SJCRH30 (cell line): ENCODE results near the gene ORMDL3. TPM values are rescaled to one million over a fixed set of nuclear protein-coding genes. Genes with fewer than 3 reads are reported as not detected.
"Not testable (repeated sequence)": the region's sequence is repeated elsewhere in the genome, so short reads cannot be mapped to it uniquely, and the experiment has no call there.

Experiments used
- DNase-seq, 2 experiments: peaks; one replicate each; pipeline ENCODE4 v3.0.0-alpha.2; 2015 to 2020
- H3K27ac ChIP-seq: fragments of 250-450 bp; sonication (Bioruptor Pico); 2 replicates; pipeline ENCODE4 v1.5.1; 2020; ENCODE audit warnings: mild to moderate bottlenecking, moderate library complexity
- H3K27me3 ChIP-seq: fragments of 250-450 bp; sonication (Bioruptor Pico); 2 replicates; pipeline ENCODE4 v1.5.1; 2020; ENCODE audit warnings: mild to moderate bottlenecking, moderate library complexity
- H3K36me3 ChIP-seq: fragments of 250-450 bp; sonication (Bioruptor Pico); 2 replicates; pipeline ENCODE4 v1.5.1; 2020; ENCODE audit warnings: mild to moderate bottlenecking, moderate library complexity
- H3K4me1 ChIP-seq: fragments of 250-450 bp; sonication (Bioruptor Pico); 2 replicates; pipeline ENCODE4 v1.5.1; 2020; ENCODE audit warnings: mild to moderate bottlenecking, moderate library complexity
- H3K4me3 ChIP-seq: fragments of 250-450 bp; sonication (Bioruptor Pico); 2 replicates; pipeline ENCODE4 v1.5.1; 2020; ENCODE audit warnings: mild to moderate bottlenecking, moderate library complexity
- H3K9me3 ChIP-seq: fragments of 250-450 bp; sonication (Bioruptor Pico); replicated peaks from 2 replicates; pipeline ENCODE4 v1.5.1; 2020; ENCODE audit warnings: mild to moderate bottlenecking, moderate library complexity
- total RNA-seq: library from RNA; depleted of rRNA; stranded (reverse); fragments of >200 nt; shearing (Covaris generic); gene quantifications from 2 replicates; pipeline ENCODE4 v1.2.3, GENCODE V29; 2014; rRNA removed

ORMDL3 gene
- total RNA-seq, 1 experiment from 2014 or later = 27.8 TPM

DNA sequence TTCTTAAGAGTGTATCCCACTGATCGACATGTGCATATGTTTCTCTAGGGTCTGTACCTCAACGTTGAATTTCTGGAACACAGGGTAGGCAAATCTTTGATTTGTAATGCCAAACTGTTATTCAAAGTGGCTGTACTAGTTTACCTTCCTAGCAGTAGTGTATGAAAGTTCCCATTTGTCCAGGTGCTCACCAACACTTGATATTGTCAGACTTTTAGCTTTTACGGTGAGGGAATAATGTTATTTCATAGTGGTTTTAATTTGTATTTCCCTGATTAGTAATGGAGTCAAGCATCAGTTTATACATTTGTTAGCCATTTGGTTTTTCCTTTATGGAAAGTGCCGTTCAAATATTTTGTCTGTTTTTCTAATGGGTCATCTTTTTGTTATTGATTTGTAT lies 29.3 kb downstream of the ORMDL3 start:
- Histone ChIP-seq H3K27ac (no peak overlapping the region), H3K4me1 (no peaks in the 10 kb centered on the region), H3K36me3 (no peaks in the 10 kb centered on the region), H3K4me3 (no peak overlapping the region), H3K9me3 (no peaks in the 10 kb centered on the region), H3K27me3 (no peaks in the 10 kb centered on the region)
- DNase-seq = no peak

- no peaks in the 10 kb centered on the region for H3K36me3 ChIP-seq
- no peak for DNase-seq
- no peak overlapping the region for H3K4me3 ChIP-seq
- H3K9me3 ChIP-seq = no peaks in the 10 kb centered on the region
- peaks cover 4% of the 10 kb centered on the region; the same call in 1 of the 2 replicates for H3K27me3 ChIP-seq
- no peaks in the 10 kb centered on the region for H3K4me1 ChIP-seq
- no peak overlapping the region for H3K27ac ChIP-seq
Measured at GRCh38 chr17:39894681-39895376, 32.6 kb downstream of the ORMDL3 start.

GRCh38 chr17:39889200-39889599 lies 38.2 kb downstream of the ORMDL3 start:
- DNase-seq = no peak
- Histone ChIP-seq H3K36me3 (no peaks in the 10 kb centered on the region), H3K27me3 (peaks cover 4% of the 10 kb centered on the region; the same call in 1 of the 2 replicates), H3K4me3 (no peak overlapping the region), H3K4me1 (no peaks in the 10 kb centered on the region), H3K9me3 (no peaks in the 10 kb centered on the region), H3K27ac (no peak overlapping the region)

DNA sequence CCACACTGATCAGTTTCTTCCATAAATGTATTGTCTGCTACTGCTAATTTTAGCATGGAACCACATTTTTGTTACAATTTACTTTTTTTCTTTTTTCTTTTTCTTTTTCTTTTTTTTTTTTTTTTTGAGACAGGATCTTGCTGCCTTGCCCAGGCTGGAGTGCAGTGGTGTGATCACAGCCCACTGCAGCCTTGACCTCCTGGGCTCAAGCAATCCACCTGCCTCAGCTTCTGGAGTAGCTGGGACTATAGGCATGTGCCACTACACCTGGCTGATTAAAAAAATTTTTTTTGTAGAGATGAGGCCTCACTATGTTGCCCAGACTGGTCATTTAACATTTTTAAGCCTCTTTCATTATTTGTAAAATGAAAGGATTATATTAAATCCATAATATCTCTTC lies 40.3 kb downstream of the ORMDL3 start:
- Histone ChIP-seq H3K4me1 (no peaks in the 10 kb centered on the region), H3K36me3 (no peaks in the 10 kb centered on the region), H3K9me3 (no peaks in the 10 kb centered on the region), H3K27me3 (peaks cover 7% of the 10 kb centered on the region; the same call in 1 of the 2 replicates), H3K4me3 (no peak overlapping the region), H3K27ac (no peak overlapping the region)
- no peak for DNase-seq

GRCh38 chr17:39886102-39886501 lies 41.3 kb downstream of the ORMDL3 start:
- H3K27ac ChIP-seq, DNase-seq, H3K9me3 ChIP-seq: not testable (repeated sequence)

GRCh38 chr17:39872751-39873150 lies 54.6 kb downstream of the ORMDL3 start:
- Histone ChIP-seq H3K36me3 (no peaks in the 10 kb centered on the region), H3K4me3 (no peak overlapping the region), H3K27me3 (peaks cover 4% of the 10 kb centered on the region; the same call in 1 of the 2 replicates), H3K27ac (no peak overlapping the region), H3K9me3 (no peaks in the 10 kb centered on the region), H3K4me1 (no peaks in the 10 kb centered on the region)
- no peak for DNase-seq

More at GRCh38 chr17:39886102-39886501, 41.3 kb downstream of the ORMDL3 start:
- H3K4me1 ChIP-seq, H3K27me3 ChIP-seq, H3K4me3 ChIP-seq, H3K36me3 ChIP-seq: not testable (repeated sequence)

GRCh38 chr17:39871801-39872200 lies 55.6 kb downstream of the ORMDL3 start:
- Histone ChIP-seq H3K27ac (no peak overlapping the region), H3K4me1 (no peaks in the 10 kb centered on the region), H3K9me3 (no peaks in the 10 kb centered on the region), H3K4me3 (no peak overlapping the region), H3K36me3 (no peaks in the 10 kb centered on the region), H3K27me3 (peaks cover 4% of the 10 kb centered on the region; the same call in 1 of the 2 replicates)
- DNase-seq = no peak

Other genes with a start within 250 kb of the ORMDL3 start
- 1.9 and 3.1 TPM in 2 replicates for gene PGAP3, start 239.5 kb downstream of the ORMDL3 start, total RNA-seq
- 8.7 and 9.1 TPM in 2 replicates for gene ERBB2, start 227.5 kb downstream of the ORMDL3 start, total RNA-seq
- gene MIEN1, start 197.1 kb downstream of the ORMDL3 start, total RNA-seq = 23.6 and 25.8 TPM in 2 replicates
- gene GRB7, start 189.7 kb downstream of the ORMDL3 start, total RNA-seq = not detected in 2 replicates
- gene IKZF3, start 63.3 kb downstream of the ORMDL3 start, total RNA-seq = not detected in 2 replicates
- not detected in 2 replicates for gene ZPBP2, start 59.4 kb downstream of the ORMDL3 start, total RNA-seq
- gene GSDMB, start 9.0 kb downstream of the ORMDL3 start, total RNA-seq = 1.9 and 2.1 TPM in 2 replicates
- gene LRRC3C, start 131 bp upstream of the ORMDL3 start, total RNA-seq = not detected in 2 replicates
- not detected in 2 replicates for gene GSDMA, start 35.4 kb upstream of the ORMDL3 start, total RNA-seq
- 128 and 129 TPM in 2 replicates for gene PSMD3, start 53.2 kb upstream of the ORMDL3 start, total RNA-seq
- gene CSF3, start 87.8 kb upstream of the ORMDL3 start, total RNA-seq = 0.55 and 1.4 TPM in 2 replicates
- gene MED24, start 126.8 kb upstream of the ORMDL3 start, total RNA-seq = 41.8 and 55.0 TPM in 2 replicates
- 13.3 and 14.4 TPM in 2 replicates for gene THRA, start 135.4 kb upstream of the ORMDL3 start, total RNA-seq
- 1.0 and 1.4 TPM in 2 replicates for gene NR1D1, start 173.0 kb upstream of the ORMDL3 start, total RNA-seq
- 72.9 and 76.1 TPM in 2 replicates for gene MSL1, start 194.4 kb upstream of the ORMDL3 start, total RNA-seq
- 53.8 and 58.5 TPM in 2 replicates for gene CASC3, start 212.9 kb upstream of the ORMDL3 start, total RNA-seq
- 1.6 and 2.7 TPM in 2 replicates for gene RAPGEFL1, start 249.9 kb upstream of the ORMDL3 start, total RNA-seq